Liver (tissue), 9 donors: ENCODE data around the gene PAXX. TPM values are rescaled to one million over a fixed set of nuclear protein-coding genes. Genes with fewer than 3 reads are reported as not detected.

Source experiments
- DNase-seq: peaks from one replicate; pipeline ENCODE4 v3.0.0-alpha.2; 2017; ENCODE audit warnings: low spot score
- H3K27ac ChIP-seq, 2 donors: one replicate each; pipeline ENCODE4 v1.7.0; 2013; ENCODE audit warnings: inconsistent platforms in 2 of 2, low read length in 2 of 2, control low read depth in 1 of 2, low read depth in 1 of 2, mild to moderate bottlenecking in 1 of 2
- H3K27me3 ChIP-seq, 4 donors: one replicate each; pipeline versions ENCODE4 v1.6.1 to v1.7.0; 2013; ENCODE audit warnings: low read length in 3 of 4, inconsistent platforms in 1 of 4, mild to moderate bottlenecking in 1 of 4, moderate library complexity in 1 of 4; ENCODE audit not compliant: control insufficient read depth in 4 of 4, insufficient read depth in 4 of 4
- H3K36me3 ChIP-seq, 4 donors: one replicate each; pipeline versions ENCODE4 v1.6.1 to v1.7.0; 2013; ENCODE audit warnings: low read length in 3 of 4, mild to moderate bottlenecking in 3 of 4, low read depth in 1 of 4, moderate library complexity in 1 of 4; ENCODE audit not compliant: control insufficient read depth in 4 of 4, insufficient read depth in 3 of 4
- H3K4me1 ChIP-seq, 4 donors: one replicate each; pipeline versions ENCODE4 v1.6.1 to v1.7.0; 2013; ENCODE audit warnings: low read length in 3 of 4, mild to moderate bottlenecking in 3 of 4, moderate library complexity in 1 of 4; ENCODE audit not compliant: control insufficient read depth in 4 of 4, insufficient read depth in 4 of 4
- H3K4me3 ChIP-seq, 3 donors: one replicate each; pipeline versions ENCODE4 v1.6.1 to v1.7.0; 2013; ENCODE audit warnings: low read length in 3 of 3, control low read depth in 1 of 3, low read depth in 1 of 3, mild to moderate bottlenecking in 1 of 3
- H3K9ac ChIP-seq, 2 donors: one replicate each; pipeline ENCODE4 v1.7.0; 2013; ENCODE audit warnings: low read length in 2 of 2, mild to moderate bottlenecking in 2 of 2, moderate library complexity in 2 of 2, control low read depth in 1 of 2, low read depth in 1 of 2
- H3K9me3 ChIP-seq, 4 donors: one replicate each; pipeline versions ENCODE4 v1.6.1 to v1.7.0; 2013; ENCODE audit warnings: low read length in 3 of 4; ENCODE audit not compliant: control insufficient read depth in 4 of 4
- CTCF ChIP-seq: fragments of 150-350 bp; IDR thresholded peaks from 2 replicates; pipeline ENCODE4 v1.5.1; 2017; ENCODE audit warnings: improper control_type of control experiment, low read depth, low read length; ENCODE audit not compliant: missing input control
- EGR1 ChIP-seq, 2 donors: IDR thresholded peaks; 2 replicates each; pipeline ENCODE4 v1.6.1; 2016 to 2018; ENCODE audit warnings: antibody characterized with exemption in 2 of 2, low read depth in 2 of 2
- HNF4A ChIP-seq, 2 donors: conservative IDR thresholded peaks; 2 replicates each; pipeline ENCODE4 v1.6.1; 2016; ENCODE audit warnings: antibody characterized with exemption in 2 of 2, mild to moderate bottlenecking in 2 of 2
- JUND ChIP-seq, 2 donors: IDR thresholded peaks; 2 replicates each; pipeline ENCODE4 v1.6.1; 2016; ENCODE audit warnings: antibody characterized with exemption in 2 of 2
- NR2F2 ChIP-seq: IDR thresholded peaks from 2 replicates; pipeline ENCODE4 v1.6.1; 2016; ENCODE audit warnings: antibody characterized with exemption
- REST ChIP-seq: IDR thresholded peaks from 2 replicates; pipeline ENCODE4 v1.6.1; 2016; ENCODE audit warnings: antibody characterized with exemption, mild to moderate bottlenecking
- RXRA ChIP-seq, 2 donors: IDR thresholded peaks; 2 replicates each; pipeline ENCODE4 v1.6.1; 2017 to 2018; ENCODE audit warnings: antibody characterized with exemption in 2 of 2, mild to moderate bottlenecking in 1 of 2
- YY1 ChIP-seq: IDR thresholded peaks from 2 replicates; pipeline ENCODE4 v1.6.1; 2016; ENCODE audit warnings: antibody characterized with exemption, mild to moderate bottlenecking
- ZBTB33 ChIP-seq: IDR thresholded peaks from 2 replicates; pipeline ENCODE4 v1.6.1; 2016; ENCODE audit warnings: antibody characterized with exemption
- WGBS: extraction: QIAGEN DNeasy Blood & Tissue Kit; methylation state at CpG from one replicate; pipeline ENCODE4 v1.1.7; 2013; 5-methylcytosine and 5-hydroxymethylcytosine counted together
- polyA plus RNA-seq, 2 donors: library from polyadenylated mRNA; stranded (reverse) in 1 of 2; unstranded in 1 of 2; fragments of 200-250 nt in 1 of 2; fragments of >200 nt in 1 of 2; fragmentation: Nextera tagmentation in 1 of 2; extraction: Ambion mirVana in 1 of 2; gene quantifications; one replicate each; pipeline versions ENCODE4 v1.2.1 to v1.2.3, GENCODE V29; 2013 to 2015
- total RNA-seq, 2 donors: library from RNA; depleted of rRNA; stranded (reverse); fragments of >200 nt; gene quantifications; one replicate each; pipeline ENCODE4 v1.2.3, GENCODE V29; 2014
- TF ChIP-seq, protein P1 (sequence below): IDR thresholded peaks from 2 replicates; pipeline ENCODE4 v1.6.1; 2016; ENCODE audit warnings: antibody characterized with exemption
- donor health status: healthy.
- donor health status: healthy.
- donor health status: healthy.
- donor health status: healthy.
- donor health status: healthy.

PAXX gene
- total and polyA plus RNA-seq, 4 donors, result 7.3 to 34.1 (median 19.2) TPM

- TF ChIP-seq NR2F2, result no peak
- no peak for TF ChIP-seq ZBTB33
- TF ChIP-seq JUND (IDR thresholded peaks at IDR 0.05), result no peak
- no peak for TF ChIP-seq EGR1 (IDR thresholded peaks at IDR 0.05; ENCODE audit: low read depth in 2 of 2)
- TF ChIP-seq, protein P1, sequence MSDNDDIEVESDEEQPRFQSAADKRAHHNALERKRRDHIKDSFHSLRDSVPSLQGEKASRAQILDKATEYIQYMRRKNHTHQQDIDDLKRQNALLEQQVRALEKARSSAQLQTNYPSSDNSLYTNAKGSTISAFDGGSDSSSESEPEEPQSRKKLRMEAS, result no peak
- H3K36me3 ChIP-seq, result no peaks in the 10 kb centered on the region
- H3K27ac ChIP-seq, result no peak overlapping the region
- 6% methylated on average over 78 of the region's 78 CpGs for WGBS
- H3K9ac ChIP-seq, result no peak overlapping the region
- no peaks in the 10 kb centered on the region for H3K9me3 ChIP-seq
- H3K4me1 ChIP-seq, result peaks cover 0 to 7% (median 4%) of the 10 kb centered on the region in 4 donors
- H3K4me3 ChIP-seq, result peak overlapping the region in 1 of 3 donors; percentile 33
- DNase-seq, result peak; percentile 47
- no peaks in the 10 kb centered on the region for H3K27me3 ChIP-seq
Measured at GRCh38 chr9:136978073-136978864, 14.0 kb upstream of the PAXX start.

- H3K27ac ChIP-seq, result no peak overlapping the region
- TF ChIP-seq EGR1 (IDR thresholded peaks at IDR 0.05; ENCODE audit: low read depth in 2 of 2) (no peak), RXRA (IDR thresholded peaks at IDR 0.05) (no peak), JUND (IDR thresholded peaks at IDR 0.05) (no peak), HNF4A (conservative IDR thresholded peaks at IDR 0.05) (no peak), YY1 (no peak), CTCF (no peak), NR2F2 (no peak), REST (no peak)
- TF ChIP-seq, protein P1, result no peak
- peaks cover 0 to 7% (median 4%) of the 10 kb centered on the region in 4 donors for H3K4me1 ChIP-seq
- H3K9me3 ChIP-seq, result no peaks in the 10 kb centered on the region
- whole genome bisulfite sequencing, result 56% methylated on average over 41 of the region's 41 CpGs
- no peak for DNase-seq
- no peak overlapping the region for H3K4me3 ChIP-seq
- no peaks in the 10 kb centered on the region for H3K36me3 ChIP-seq
- peaks cover 0 to 2% (median 0%) of the 10 kb centered on the region in 4 donors for H3K27me3 ChIP-seq
- no peak overlapping the region for H3K9ac ChIP-seq
Measured at GRCh38 chr9:136978865-136979544, 13.2 kb upstream of the PAXX start.
